WERI-Rb-1 (cell line): ENCODE measurements around the gene SNX14.
A peak's percentile ranks its signal among the peaks of the same experiment; 100 is the strongest.

Source experiments
- DNase-seq: peaks from one replicate; pipeline ENCODE4 v3.0.0-alpha.2; 2020
- H3K27ac ChIP-seq: fragments of 250-450 bp; sonication (Bioruptor Pico); 2 replicates; pipeline ENCODE4 v1.5.1; 2020; ENCODE audit warnings: mild to moderate bottlenecking, moderate library complexity
- H3K27me3 ChIP-seq: fragments of 250-450 bp; sonication (Bioruptor Pico); 2 replicates; pipeline ENCODE4 v1.5.1; 2021; ENCODE audit warnings: mild to moderate bottlenecking, low read depth, moderate library complexity; ENCODE audit not compliant: insufficient read depth, severe bottlenecking
- H3K36me3 ChIP-seq: fragments of 250-450 bp; sonication (Bioruptor Pico); 2 replicates; pipeline ENCODE4 v1.5.1; 2020; ENCODE audit warnings: mild to moderate bottlenecking, moderate library complexity
- H3K4me3 ChIP-seq: 2 replicates; pipeline ENCODE4 v1.5.1; 2011; ENCODE audit warnings: low read depth, mild to moderate bottlenecking, control low read depth, low read length
- H3K9me3 ChIP-seq: fragments of 250-450 bp; sonication (Bioruptor Pico); 2 replicates; pipeline ENCODE4 v1.5.1; 2021; ENCODE audit warnings: mild to moderate bottlenecking, moderate library complexity; ENCODE audit not compliant: severe bottlenecking
- TF ChIP-seq, protein P1 (sequence below): IDR thresholded peaks from 2 replicates; pipeline ENCODE4 v1.5.1; 2011; ENCODE audit warnings: low read depth, mild to moderate bottlenecking, control low read depth, inconsistent platforms, low read length

SNX14 gene

DNA sequence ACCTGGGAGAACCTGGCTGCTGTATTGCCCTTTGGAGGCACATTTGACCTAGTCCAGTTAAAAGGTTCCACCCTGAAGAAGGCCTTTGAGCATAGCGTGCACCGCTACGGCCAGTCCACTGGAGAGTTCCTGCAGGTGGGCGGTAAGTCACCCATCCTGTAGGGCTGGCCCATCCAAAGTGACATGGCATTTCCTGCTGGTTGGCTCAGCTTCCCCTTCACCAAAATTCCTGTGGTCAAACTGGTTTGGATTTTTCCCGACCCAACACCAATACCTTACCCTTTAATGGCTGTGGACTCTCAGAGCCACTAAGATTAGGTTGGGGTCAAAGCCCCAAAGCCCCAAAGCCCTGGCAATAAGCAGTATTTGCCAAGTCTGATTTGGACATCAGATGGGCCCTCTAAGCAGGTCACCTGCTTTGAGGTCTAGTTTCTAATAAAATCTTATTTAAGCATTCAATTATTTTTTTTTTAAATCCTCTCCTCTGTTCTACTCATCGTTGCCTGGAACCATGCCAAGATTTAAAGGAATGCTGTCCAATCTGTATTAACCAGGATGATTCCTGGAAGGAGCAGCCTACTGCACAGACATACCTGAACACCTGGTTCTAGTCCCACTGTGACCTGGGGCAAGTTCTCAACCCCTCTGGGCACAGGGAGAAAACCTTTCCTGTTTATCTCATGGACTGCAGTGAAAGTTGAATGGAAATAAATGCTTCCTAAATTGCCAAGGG is 103.0 kb downstream of the SNX14 start:
- Histone ChIP-seq H3K9me3 (no peaks in the 10 kb centered on the region), H3K4me3 (no peak overlapping the region), H3K27me3 (peaks cover 11% of the 10 kb centered on the region), H3K36me3 (no peaks in the 10 kb centered on the region), H3K27ac (no peak overlapping the region)
- TF ChIP-seq, protein P1, sequence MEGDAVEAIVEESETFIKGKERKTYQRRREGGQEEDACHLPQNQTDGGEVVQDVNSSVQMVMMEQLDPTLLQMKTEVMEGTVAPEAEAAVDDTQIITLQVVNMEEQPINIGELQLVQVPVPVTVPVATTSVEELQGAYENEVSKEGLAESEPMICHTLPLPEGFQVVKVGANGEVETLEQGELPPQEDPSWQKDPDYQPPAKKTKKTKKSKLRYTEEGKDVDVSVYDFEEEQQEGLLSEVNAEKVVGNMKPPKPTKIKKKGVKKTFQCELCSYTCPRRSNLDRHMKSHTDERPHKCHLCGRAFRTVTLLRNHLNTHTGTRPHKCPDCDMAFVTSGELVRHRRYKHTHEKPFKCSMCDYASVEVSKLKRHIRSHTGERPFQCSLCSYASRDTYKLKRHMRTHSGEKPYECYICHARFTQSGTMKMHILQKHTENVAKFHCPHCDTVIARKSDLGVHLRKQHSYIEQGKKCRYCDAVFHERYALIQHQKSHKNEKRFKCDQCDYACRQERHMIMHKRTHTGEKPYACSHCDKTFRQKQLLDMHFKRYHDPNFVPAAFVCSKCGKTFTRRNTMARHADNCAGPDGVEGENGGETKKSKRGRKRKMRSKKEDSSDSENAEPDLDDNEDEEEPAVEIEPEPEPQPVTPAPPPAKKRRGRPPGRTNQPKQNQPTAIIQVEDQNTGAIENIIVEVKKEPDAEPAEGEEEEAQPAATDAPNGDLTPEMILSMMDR, result no peak
- DNase-seq, result no peak

GRCh38 chr6:85484948-85485347 is 108.7 kb downstream of the SNX14 start:
- Histone ChIP-seq H3K27ac (no peak overlapping the region), H3K9me3 (no peaks in the 10 kb centered on the region), H3K4me3 (no peak overlapping the region), H3K36me3 (no peaks in the 10 kb centered on the region), H3K27me3 (peaks cover 38% of the 10 kb centered on the region)
- TF ChIP-seq, protein P1, result no peak
- DNase-seq, result no peak

DNA sequence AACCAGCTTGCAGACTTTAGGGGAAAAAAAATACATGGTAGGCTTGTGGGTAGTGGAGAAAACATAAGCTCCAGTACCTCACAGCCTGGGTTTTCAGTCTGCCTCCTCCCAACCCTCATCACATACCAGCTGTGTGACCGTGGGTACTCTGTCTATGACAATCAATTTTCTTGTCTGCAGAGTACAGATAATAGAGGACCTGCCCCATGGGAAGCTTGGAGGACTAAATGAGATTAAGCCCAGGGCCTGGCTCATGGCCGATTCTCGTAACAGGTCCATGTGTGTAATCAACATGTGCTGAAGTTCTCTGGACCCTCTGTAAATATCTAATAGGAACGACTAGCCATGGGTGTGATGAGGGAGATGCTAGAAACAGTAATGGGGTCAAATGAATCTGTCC is 109.8 kb downstream of the SNX14 start:
- no peaks in the 10 kb centered on the region for H3K9me3 ChIP-seq
- TF ChIP-seq, protein P1, result no peak
- no peak overlapping the region for H3K27ac ChIP-seq
- H3K27me3 ChIP-seq, result peaks cover 39% of the 10 kb centered on the region
- no peak for DNase-seq
- H3K4me3 ChIP-seq, result no peak overlapping the region
- H3K36me3 ChIP-seq, result no peaks in the 10 kb centered on the region

GRCh38 chr6:85482905-85483700 is 110.6 kb downstream of the SNX14 start:
- peak; percentile 58 for DNase-seq
- TF ChIP-seq, protein P1, result peak; percentile 88
- Histone ChIP-seq H3K27ac (no peak overlapping the region), H3K27me3 (peaks cover 43% of the 10 kb centered on the region), H3K4me3 (no peak overlapping the region), H3K36me3 (no peaks in the 10 kb centered on the region), H3K9me3 (no peaks in the 10 kb centered on the region)

DNA sequence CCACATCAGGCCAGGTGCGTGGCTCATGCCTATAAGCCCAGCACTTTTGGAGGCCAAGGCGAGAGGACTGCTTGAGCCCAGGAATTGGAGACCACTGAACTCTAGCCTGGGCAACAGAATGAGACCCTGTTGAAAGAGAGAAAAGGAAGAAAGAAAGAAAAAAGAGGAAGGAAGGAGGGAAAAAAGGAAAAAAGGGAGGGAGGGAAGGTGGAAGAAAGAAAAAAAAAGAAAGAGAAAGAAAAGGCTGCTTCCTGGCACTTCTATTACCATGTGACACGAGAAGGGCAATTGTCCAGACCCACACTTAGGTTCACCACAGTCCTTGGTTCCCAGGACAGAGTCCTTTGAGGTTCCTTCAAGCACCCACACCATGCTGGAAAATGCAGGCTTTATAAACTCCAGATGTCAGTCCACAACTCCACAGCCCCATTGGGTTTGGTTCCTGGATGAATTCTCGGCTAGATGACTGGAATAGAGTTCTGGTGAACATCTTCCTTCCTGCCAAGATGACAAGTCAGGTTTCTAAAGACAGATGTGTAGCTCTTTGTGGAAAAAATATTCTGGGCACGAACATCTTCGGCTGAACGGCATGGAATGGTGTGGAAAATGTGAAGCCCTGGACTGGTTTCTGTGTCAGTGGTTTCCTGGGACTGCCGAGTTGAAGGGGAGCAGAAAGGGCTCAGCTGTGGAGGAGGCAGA is 111.3 kb downstream of the SNX14 start:
- TF ChIP-seq, protein P1, result no peak
- Histone ChIP-seq H3K36me3 (no peaks in the 10 kb centered on the region), H3K4me3 (no peak overlapping the region), H3K9me3 (no peaks in the 10 kb centered on the region), H3K27me3 (peaks cover 43% of the 10 kb centered on the region), H3K27ac (no peak overlapping the region)
- DNase-seq, result no peak
